HUES48 (cell line): Measurements from ENCODE around the gene BACH1.
A peak's percentile ranks its signal among the peaks of the same experiment; 100 is the strongest.

Experiments
- H3K27ac ChIP-seq: one replicate; pipeline ENCODE4 v1.7.0; 2013; ENCODE audit warnings: low read depth, low read length, inconsistent platforms
- H3K27me3 ChIP-seq: 2 replicates; pipeline ENCODE4 v1.6.1; 2013; ENCODE audit warnings: mild to moderate bottlenecking, low read length; ENCODE audit not compliant: control insufficient read depth, insufficient read depth
- H3K36me3 ChIP-seq: 2 replicates; pipeline ENCODE4 v1.6.1; 2013; ENCODE audit warnings: low read length; ENCODE audit not compliant: control insufficient read depth, insufficient read depth
- H3K4me1 ChIP-seq: 2 replicates; pipeline ENCODE4 v1.6.1; 2013; ENCODE audit warnings: mild to moderate bottlenecking, low read length; ENCODE audit not compliant: control insufficient read depth, insufficient read depth
- H3K4me3 ChIP-seq: 2 replicates; pipeline ENCODE4 v1.5.1; 2013; ENCODE audit warnings: mild to moderate bottlenecking, low read depth, low read length
- H3K9ac ChIP-seq: 2 replicates; pipeline ENCODE4 v1.6.1; 2013; ENCODE audit warnings: mild to moderate bottlenecking, low read depth, low read length, moderate library complexity
- H3K9me3 ChIP-seq: 2 replicates; pipeline ENCODE4 v1.6.1; 2013; ENCODE audit warnings: low read length; ENCODE audit not compliant: control insufficient read depth, insufficient read depth

The BACH1 gene

GRCh38 chr21:29304597-29304996 is 5.9 kb downstream of the BACH1 start:
- H3K4me3 ChIP-seq = no peak overlapping the region
- H3K9ac ChIP-seq = no peak overlapping the region
- H3K27ac ChIP-seq = no peak overlapping the region
- H3K36me3 ChIP-seq = no peaks in the 10 kb centered on the region
- no peaks in the 10 kb centered on the region for H3K9me3 ChIP-seq
- no peaks in the 10 kb centered on the region for H3K27me3 ChIP-seq
- peaks cover 54% of the 10 kb centered on the region for H3K4me1 ChIP-seq

GRCh38 chr21:29305068-29305467 is 6.3 kb downstream of the BACH1 start:
- no peaks in the 10 kb centered on the region for H3K9me3 ChIP-seq
- peaks cover 54% of the 10 kb centered on the region for H3K4me1 ChIP-seq
- no peak overlapping the region for H3K4me3 ChIP-seq
- no peaks in the 10 kb centered on the region for H3K36me3 ChIP-seq
- H3K27me3 ChIP-seq = no peaks in the 10 kb centered on the region
- no peak overlapping the region for H3K27ac ChIP-seq
- H3K9ac ChIP-seq = no peak overlapping the region

GRCh38 chr21:29305561-29305960 is 6.8 kb downstream of the BACH1 start:
- H3K9ac ChIP-seq = no peak overlapping the region
- peaks cover 50% of the 10 kb centered on the region for H3K4me1 ChIP-seq
- no peaks in the 10 kb centered on the region for H3K27me3 ChIP-seq
- H3K9me3 ChIP-seq = no peaks in the 10 kb centered on the region
- no peaks in the 10 kb centered on the region for H3K36me3 ChIP-seq
- no peak overlapping the region for H3K4me3 ChIP-seq
- H3K27ac ChIP-seq = no peak overlapping the region

DNA sequence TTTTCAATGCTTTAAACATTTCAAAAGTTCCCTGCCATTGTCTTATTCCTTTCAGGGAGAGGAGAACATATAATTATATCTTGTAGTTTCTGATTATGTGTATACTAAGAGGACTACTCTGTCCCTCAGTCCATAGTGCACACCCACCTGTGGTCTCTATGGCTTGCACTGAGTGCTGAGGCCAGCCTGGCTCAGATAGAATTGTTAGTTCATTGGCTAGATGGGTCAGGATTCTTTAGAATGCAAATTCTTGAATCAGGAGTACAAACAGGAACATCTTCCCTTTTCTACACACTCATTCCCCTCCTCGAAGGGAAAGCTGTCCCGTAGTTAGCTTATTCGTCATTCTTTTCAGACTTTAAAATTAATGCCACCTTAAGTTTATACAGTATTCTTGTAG is 8.2 kb downstream of the BACH1 start:
- Histone ChIP-seq H3K4me1 (peaks cover 37% of the 10 kb centered on the region), H3K27ac (no peak overlapping the region)

DNA sequence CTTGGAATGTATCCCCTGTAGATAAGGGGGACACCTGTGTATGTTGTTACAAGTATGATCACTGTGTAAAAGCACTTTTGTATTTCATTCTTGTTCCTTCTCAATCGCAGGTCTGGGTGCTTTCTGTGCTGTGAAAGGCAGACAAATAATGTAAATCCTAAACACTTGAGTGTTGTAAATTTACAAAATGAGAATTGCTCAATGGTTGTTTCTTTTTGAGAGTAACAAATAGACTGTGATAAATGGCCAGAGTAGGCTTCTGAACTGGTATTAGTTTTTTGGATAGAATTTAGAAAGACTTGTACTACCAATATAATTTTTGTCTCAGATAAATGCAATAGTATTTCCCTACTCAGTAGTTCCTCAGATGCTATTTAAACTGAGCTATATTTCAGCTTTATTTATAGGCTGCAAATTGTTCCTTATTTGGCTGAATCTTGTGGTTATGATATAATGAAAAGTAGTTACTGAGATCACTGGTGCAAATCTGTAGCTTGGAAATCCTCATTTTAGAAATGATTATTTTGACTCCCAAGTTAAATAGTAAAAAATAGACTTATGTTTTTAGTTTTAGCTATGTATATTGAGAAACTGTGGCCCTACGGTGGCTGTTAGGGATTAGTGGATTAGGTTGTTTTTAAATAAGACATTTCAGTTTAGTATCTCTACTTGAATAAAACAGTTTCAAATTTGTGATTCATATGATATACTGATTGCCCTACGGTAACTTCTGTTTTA is 9.2 kb downstream of the BACH1 start:
- no peak overlapping the region for H3K9ac ChIP-seq
- no peak overlapping the region for H3K27ac ChIP-seq
- H3K27me3 ChIP-seq = no peaks in the 10 kb centered on the region
- H3K4me3 ChIP-seq = no peak overlapping the region
- H3K36me3 ChIP-seq = no peaks in the 10 kb centered on the region
- H3K9me3 ChIP-seq = no peaks in the 10 kb centered on the region
- H3K4me1 ChIP-seq = peaks cover 27% of the 10 kb centered on the region

More for the DNA sequence above, 8.2 kb downstream of the BACH1 start:
- H3K36me3 ChIP-seq = no peaks in the 10 kb centered on the region
- H3K9me3 ChIP-seq = no peaks in the 10 kb centered on the region
- H3K4me3 ChIP-seq = no peak overlapping the region
- H3K27me3 ChIP-seq = no peaks in the 10 kb centered on the region
- no peak overlapping the region for H3K9ac ChIP-seq

DNA sequence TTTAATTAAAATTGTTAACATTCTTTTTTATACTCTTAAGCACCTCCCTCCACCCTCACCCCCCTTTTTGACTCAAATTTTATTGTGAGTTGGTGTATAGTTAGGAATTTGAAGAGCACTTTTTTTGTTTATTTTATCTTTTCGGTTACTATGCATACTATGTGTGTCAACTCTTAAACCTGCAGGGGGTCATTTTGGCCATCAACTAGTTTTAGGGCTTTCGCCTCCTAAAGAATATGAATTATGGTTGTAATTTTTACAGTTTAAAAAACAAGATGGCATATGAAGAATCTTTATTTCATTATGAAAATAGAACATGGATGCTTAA is 9.7 kb downstream of the BACH1 start:
- Histone ChIP-seq H3K27ac (no peak overlapping the region), H3K4me1 (peaks cover 25% of the 10 kb centered on the region), H3K9me3 (no peaks in the 10 kb centered on the region), H3K27me3 (no peaks in the 10 kb centered on the region), H3K4me3 (no peak overlapping the region), H3K9ac (no peak overlapping the region), H3K36me3 (no peaks in the 10 kb centered on the region)

GRCh38 chr21:29309703-29310102 is 11.0 kb downstream of the BACH1 start:
- H3K27me3 ChIP-seq = no peaks in the 10 kb centered on the region
- no peaks in the 10 kb centered on the region for H3K9me3 ChIP-seq
- H3K9ac ChIP-seq = no peak overlapping the region
- no peaks in the 10 kb centered on the region for H3K36me3 ChIP-seq
- H3K27ac ChIP-seq = no peak overlapping the region
- peaks cover 29% of the 10 kb centered on the region for H3K4me1 ChIP-seq
- no peak overlapping the region for H3K4me3 ChIP-seq

- Histone ChIP-seq H3K36me3 (no peaks in the 10 kb centered on the region), H3K4me1 (peaks cover 22% of the 10 kb centered on the region), H3K27me3 (no peaks in the 10 kb centered on the region), H3K9me3 (no peaks in the 10 kb centered on the region), H3K27ac (no peak overlapping the region), H3K9ac (no peak overlapping the region), H3K4me3 (no peak overlapping the region)
These were observed 13.1 kb downstream of the BACH1 start for GRCh38 chr21:29311802-29312201.

DNA sequence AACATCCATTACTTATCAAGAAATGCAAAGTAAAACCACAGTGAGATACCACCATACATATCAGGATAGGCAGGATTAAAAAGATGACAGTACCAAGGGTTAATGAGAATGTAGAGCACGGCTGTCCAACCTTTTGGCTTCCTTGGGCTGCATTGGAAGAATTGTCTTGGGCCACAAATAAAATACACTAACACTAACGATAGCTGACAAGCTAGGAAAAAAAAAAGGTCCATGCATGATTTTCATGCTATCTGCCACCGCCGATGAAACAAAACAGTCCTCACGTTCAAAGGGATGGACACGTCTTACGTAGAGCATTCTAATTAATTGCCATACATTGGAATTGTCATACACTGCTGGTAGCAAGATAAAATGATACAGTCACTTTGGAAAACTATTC is 14.3 kb downstream of the BACH1 start:
- peaks cover 11% of the 10 kb centered on the region; the same call in 1 of the 2 replicates for H3K4me1 ChIP-seq
- no peaks in the 10 kb centered on the region for H3K36me3 ChIP-seq
- no peak overlapping the region for H3K27ac ChIP-seq
- no peak overlapping the region for H3K4me3 ChIP-seq
- H3K9ac ChIP-seq = no peak overlapping the region
- no peaks in the 10 kb centered on the region for H3K9me3 ChIP-seq
- H3K27me3 ChIP-seq = no peaks in the 10 kb centered on the region

GRCh38 chr21:29313662-29314408 is 15.1 kb downstream of the BACH1 start:
- Histone ChIP-seq H3K27ac (no peak overlapping the region), H3K9ac (no peak overlapping the region), H3K4me3 (no peak overlapping the region), H3K4me1 (0 out of 2 replicates have a peak, but pooled peaks cover 7% of the 10 kb centered on the region), H3K36me3 (no peaks in the 10 kb centered on the region), H3K9me3 (no peaks in the 10 kb centered on the region), H3K27me3 (no peaks in the 10 kb centered on the region)

- no peak overlapping the region for H3K4me3 ChIP-seq
- H3K36me3 ChIP-seq = no peaks in the 10 kb centered on the region
- no peak overlapping the region for H3K9ac ChIP-seq
- H3K27ac ChIP-seq = peak overlapping the region; percentile 14
- H3K4me1 ChIP-seq = 0 out of 2 replicates have a peak, but pooled peaks cover 7% of the 10 kb centered on the region
- H3K9me3 ChIP-seq = no peaks in the 10 kb centered on the region
- H3K27me3 ChIP-seq = no peaks in the 10 kb centered on the region
These were observed 16.5 kb downstream of the BACH1 start for GRCh38 chr21:29315131-29315749.
